ENCODE results near the gene TMEM86A.

GRCh38 chr11:18730020-18730419 is 31.4 kb downstream of the TMEM86A start:
- TF ChIP-seq EZH2phosphoT487 (IDR thresholded peaks at IDR 0.05; ENCODE audit: insufficient read depth, low read depth), result no peak
- no peak for TF ChIP-seq EZH2 (IDR thresholded peaks at IDR 0.05; ENCODE audit: insufficient read depth, poor library complexity, severe bottlenecking)
